VCaP (cell line): ENCODE measurements around the gene SSBP3.

Experiments used
- H3K27ac ChIP-seq: fragments of 450-650 bp; 2 replicates; pipeline ENCODE4 v1.5.1; 2017
- TF ChIP-seq, protein P1 (sequence below): fragments of 450-650 bp; conservative IDR thresholded peaks from 2 replicates; pipeline ENCODE4 v1.5.1; 2017; ENCODE audit warnings: mild to moderate bottlenecking, moderate library complexity

SSBP3 gene

DNA sequence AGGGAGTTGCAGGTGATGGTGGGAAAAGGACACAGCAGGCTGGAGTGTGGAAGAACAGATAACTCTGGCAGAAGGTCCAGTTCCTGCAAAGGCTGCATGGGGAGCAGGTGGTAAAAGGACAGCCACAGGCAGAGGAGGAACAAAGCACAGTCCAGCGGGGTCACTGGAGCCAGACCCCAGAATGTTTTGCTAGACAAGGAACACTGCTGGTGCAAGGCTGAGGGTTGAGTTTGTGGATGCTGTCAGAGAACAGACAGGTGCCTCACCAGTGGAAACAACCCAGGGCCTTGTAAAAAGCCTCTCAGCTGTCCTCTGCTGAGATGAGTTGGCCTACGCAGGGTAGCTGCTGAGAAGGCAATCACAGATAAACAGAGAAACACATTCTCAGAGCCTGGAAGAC is 101.7 kb downstream of the SSBP3 start:
- H3K27ac ChIP-seq, result 0 out of 2 replicates have a peak overlapping the region, but pooled peaks have one; percentile 93
- TF ChIP-seq, protein P1, sequence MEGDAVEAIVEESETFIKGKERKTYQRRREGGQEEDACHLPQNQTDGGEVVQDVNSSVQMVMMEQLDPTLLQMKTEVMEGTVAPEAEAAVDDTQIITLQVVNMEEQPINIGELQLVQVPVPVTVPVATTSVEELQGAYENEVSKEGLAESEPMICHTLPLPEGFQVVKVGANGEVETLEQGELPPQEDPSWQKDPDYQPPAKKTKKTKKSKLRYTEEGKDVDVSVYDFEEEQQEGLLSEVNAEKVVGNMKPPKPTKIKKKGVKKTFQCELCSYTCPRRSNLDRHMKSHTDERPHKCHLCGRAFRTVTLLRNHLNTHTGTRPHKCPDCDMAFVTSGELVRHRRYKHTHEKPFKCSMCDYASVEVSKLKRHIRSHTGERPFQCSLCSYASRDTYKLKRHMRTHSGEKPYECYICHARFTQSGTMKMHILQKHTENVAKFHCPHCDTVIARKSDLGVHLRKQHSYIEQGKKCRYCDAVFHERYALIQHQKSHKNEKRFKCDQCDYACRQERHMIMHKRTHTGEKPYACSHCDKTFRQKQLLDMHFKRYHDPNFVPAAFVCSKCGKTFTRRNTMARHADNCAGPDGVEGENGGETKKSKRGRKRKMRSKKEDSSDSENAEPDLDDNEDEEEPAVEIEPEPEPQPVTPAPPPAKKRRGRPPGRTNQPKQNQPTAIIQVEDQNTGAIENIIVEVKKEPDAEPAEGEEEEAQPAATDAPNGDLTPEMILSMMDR, result no peak

DNA sequence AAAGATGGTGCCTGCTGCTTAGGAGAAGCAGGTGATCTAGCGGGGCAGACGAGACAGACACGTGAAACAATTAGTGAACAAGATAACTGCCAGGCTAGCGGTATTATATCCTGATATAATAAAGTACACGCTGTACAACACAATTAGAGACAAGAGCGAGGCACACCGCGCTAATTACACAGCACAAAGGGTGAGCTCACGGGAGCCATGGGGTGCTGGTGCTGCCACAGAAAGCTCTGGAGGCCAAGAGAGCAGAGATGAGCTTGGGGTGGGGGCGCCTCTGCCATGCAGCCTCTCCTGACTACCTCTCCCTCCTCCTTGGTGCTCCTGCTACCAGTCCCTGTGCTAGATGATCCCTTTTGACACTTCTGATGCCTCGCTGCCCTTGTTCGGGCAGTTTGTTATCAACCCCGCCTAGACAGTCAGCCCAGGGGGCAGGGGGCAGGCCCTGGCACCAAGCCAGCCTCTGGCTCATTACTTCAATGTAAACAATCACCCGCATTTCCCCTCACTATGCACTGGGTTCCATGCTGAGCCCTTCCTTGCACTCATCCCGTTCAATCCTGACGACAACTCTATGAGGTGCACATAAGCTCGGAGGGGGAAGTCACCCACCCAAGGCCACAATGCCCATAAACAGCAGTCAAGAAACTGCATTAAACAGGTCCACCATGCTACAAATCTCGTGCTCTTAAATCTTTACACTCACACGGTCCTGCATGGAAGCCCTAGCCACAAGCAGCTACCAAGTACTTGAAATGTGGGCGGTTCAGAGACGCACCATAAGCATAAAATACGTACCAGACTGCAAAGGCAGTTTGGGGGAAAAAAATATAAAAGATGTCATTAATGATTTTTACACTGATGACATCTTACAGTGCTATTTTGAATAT is 103.0 kb downstream of the SSBP3 start:
- TF ChIP-seq, protein P1, result no peak
- peak overlapping the region; percentile 93 for H3K27ac ChIP-seq

DNA sequence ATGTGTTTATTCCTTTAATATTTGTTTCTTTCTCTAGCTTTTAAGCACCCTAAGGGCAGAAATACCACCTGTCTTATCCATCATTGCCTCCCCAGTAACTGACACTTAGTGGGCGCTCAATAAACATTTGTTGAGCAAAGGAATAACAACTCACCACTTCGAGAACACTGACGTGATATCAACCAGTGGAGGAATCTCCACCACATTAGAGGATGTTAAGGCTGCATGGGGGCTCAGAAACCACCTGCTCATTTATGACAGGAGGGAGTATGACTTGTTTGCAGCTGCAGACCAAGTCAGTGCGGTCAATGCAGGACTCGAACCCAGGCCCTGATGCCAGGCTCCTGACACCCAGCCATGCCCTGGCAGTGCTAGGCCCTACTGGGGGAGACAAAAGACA is 103.6 kb downstream of the SSBP3 start:
- TF ChIP-seq, protein P1, result no peak
- peak overlapping the region; percentile 93 for H3K27ac ChIP-seq

DNA sequence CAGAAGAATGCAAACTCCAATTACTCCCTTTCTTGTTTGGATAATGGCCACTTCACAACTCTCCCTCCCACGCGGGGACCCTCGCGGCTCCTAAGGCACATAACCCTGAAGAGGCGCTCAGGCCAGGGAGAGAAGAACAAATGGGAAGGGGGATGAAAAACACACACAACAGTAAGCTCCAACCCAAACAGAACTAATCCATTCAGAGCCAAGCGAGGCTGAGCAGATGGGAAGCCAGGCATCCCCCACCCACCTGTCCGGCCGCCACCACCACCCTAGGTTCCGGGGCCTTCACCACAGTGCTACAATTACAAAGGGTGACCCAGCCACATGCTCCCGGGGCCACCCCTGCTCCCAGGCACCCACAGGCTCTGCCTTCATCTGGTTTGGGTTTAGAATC is 104.7 kb downstream of the SSBP3 start:
- TF ChIP-seq, protein P1, result no peak

DNA sequence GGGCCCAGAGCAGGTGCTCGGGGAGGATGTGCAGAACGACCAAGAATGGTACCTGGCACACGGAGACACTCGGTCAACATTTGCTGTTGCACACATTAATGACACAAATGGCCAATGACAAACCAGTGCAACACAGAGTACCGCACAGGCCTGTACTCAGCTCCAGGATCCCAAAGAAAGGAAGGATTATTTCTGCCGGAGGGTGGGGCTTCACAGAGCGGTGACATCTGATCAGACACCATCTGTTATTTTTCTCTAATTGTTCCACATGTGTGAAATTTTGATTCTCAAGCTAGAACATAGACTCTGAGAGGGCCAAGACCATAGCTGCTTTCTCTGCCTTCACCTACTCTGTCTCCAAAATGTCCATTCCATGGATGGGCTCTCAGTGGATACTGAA is 105.8 kb downstream of the SSBP3 start:
- TF ChIP-seq, protein P1, result no peak

More for the DNA sequence above, 104.7 kb downstream of the SSBP3 start:
- peak overlapping the region; percentile 93 for H3K27ac ChIP-seq

DNA sequence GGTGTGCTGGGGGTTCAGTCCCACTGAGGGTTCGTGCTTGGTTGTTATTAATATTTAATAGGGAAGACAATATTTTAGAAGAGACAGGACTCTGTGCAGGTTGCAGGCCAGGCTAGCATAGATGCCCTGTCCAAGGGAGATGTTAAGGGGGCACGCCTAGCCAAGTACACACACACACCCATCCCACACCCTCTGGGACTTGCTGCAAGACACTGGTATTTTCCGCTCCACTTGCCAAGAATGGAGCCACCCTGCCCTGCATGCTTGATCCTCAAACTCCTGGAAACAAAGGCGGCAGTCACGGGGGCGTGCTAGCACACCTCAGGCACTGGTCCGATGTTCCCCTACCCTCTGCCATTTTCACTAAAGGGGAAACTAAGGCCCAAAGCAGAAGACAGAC is 107.2 kb downstream of the SSBP3 start:
- TF ChIP-seq, protein P1, result no peak

More for the DNA sequence above, 105.8 kb downstream of the SSBP3 start:
- H3K27ac ChIP-seq, result peak overlapping the region; percentile 93

DNA sequence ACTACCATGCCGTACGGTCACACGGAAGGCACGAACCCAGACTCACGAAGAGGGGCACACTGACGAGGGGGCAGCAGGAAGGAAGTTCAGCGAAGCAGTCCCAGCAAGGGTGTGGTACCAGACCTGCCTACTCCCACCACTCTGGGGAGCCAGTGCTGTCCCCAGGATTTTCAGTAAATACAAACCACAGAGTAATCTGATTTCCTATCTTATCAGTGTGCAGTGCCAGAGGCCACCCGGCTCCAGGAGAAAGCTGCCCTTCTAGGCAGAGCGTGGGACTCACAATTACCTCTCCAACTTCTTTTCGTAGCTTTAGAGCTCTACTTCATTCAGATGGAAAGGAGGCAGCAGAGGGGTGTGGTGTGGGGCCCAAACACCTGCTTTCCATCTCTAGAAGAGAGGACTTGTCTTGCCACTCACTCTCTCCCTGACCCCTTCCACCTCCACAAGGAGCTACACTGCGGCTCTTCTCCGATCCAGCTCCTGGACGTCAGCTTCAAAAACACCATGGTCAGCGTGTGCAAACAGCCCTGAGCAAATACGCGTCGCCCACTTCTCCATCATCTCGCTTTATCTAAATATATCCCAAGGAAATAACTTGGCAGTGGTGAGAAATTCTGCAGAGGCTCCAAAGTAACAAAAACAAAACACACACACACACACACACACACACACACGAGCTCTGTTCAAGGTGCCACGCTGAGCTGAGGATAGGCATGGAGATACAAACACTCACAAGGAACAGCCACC is 107.7 kb downstream of the SSBP3 start:
- TF ChIP-seq, protein P1, result no peak
- H3K27ac ChIP-seq, result peak overlapping the region; percentile 93

More for the DNA sequence above, 107.2 kb downstream of the SSBP3 start:
- H3K27ac ChIP-seq, result peak overlapping the region; percentile 93
